CD4-positive, alpha-beta T cell (primary cell): ENCODE measurements around the gene GEMIN7. TPM values are rescaled to one million over a fixed set of nuclear protein-coding genes. Genes with fewer than 3 reads are reported as not detected.

Experiments
- ATAC-seq: fragments of 200-7000 bp; cut with Tn5 transposase; one replicate; pipeline ENCODE4 v1.10.0; 2022; ENCODE audit warnings: mild to moderate bottlenecking; ENCODE audit not compliant: poor library complexity
- CTCF ChIA-PET: fragments of 350-600 bp; sonication (Branson Sonifier 250); formaldehyde crosslinking; loops from one replicate; lab custom pipeline; 2021; ENCODE audit warnings: antibody characterized with exemption, inconsistent platforms; lab: Charles Lee
- POLR2A ChIA-PET: fragments of 350-600 bp; sonication (Branson Sonifier 250); formaldehyde crosslinking; loops from one replicate; lab custom pipeline; 2021; ENCODE audit warnings: antibody characterized with exemption, inconsistent platforms; lab: Charles Lee
- DNase-seq, 14 experiments: peaks; one replicate each; pipeline ENCODE4 v3.0.0-alpha.2; 2013 to 2020; ENCODE audit warnings: mixed read lengths in 2 of 14
- H3K27ac ChIP-seq, 2 donors: one replicate each; pipeline versions ENCODE4 v1.5.1 to v1.7.0; 2013; ENCODE audit warnings: low read length in 2 of 2, low read depth in 1 of 2, mild to moderate bottlenecking in 1 of 2
- H3K27me3 ChIP-seq, 2 experiments: 1 replicate in 1 of 2; 2 replicates in 1 of 2; pipeline versions ENCODE4 v1.6.1 to v1.7.0; 2013; ENCODE audit warnings: low read length in 2 of 2, control low read depth in 1 of 2, mild to moderate bottlenecking in 1 of 2, moderate library complexity in 1 of 2; ENCODE audit not compliant: insufficient read depth in 2 of 2, control insufficient read depth in 1 of 2
- H3K36me3 ChIP-seq: one replicate; pipeline ENCODE4 v1.6.1; 2013; ENCODE audit warnings: low read length, control low read depth; ENCODE audit not compliant: insufficient read depth
- H3K4me1 ChIP-seq: one replicate; pipeline ENCODE4 v1.6.1; 2013; ENCODE audit warnings: low read length, control low read depth; ENCODE audit not compliant: insufficient read depth
- H3K4me3 ChIP-seq: one replicate; pipeline ENCODE4 v1.5.1; 2013; ENCODE audit warnings: mild to moderate bottlenecking, low read length, moderate library complexity
- H3K9me3 ChIP-seq, 2 experiments: 1 replicate in 1 of 2; 2 replicates in 1 of 2; pipeline versions ENCODE4 v1.6.1 to v1.7.0; 2013; ENCODE audit warnings: low read length in 2 of 2, mild to moderate bottlenecking in 2 of 2, control low read depth in 1 of 2, moderate library complexity in 1 of 2; ENCODE audit not compliant: control insufficient read depth in 1 of 2, insufficient read depth in 1 of 2
- H3K27ac Mint-ChIP-seq: one replicate; pipeline ENCODE4 v1.8.0; 2020; ENCODE audit warnings: mixed read lengths
- H3K27me3 Mint-ChIP-seq: one replicate; pipeline ENCODE4 v1.8.0; 2021; ENCODE audit warnings: mixed read lengths
- H3K36me3 Mint-ChIP-seq: one replicate; pipeline ENCODE4 v1.8.0; 2021; ENCODE audit warnings: low read depth, mixed read lengths
- H3K4me1 Mint-ChIP-seq: one replicate; pipeline ENCODE4 v1.8.0; 2021; ENCODE audit warnings: low read depth, mixed read lengths
- H3K4me3 Mint-ChIP-seq: one replicate; pipeline ENCODE4 v1.8.0; 2020; ENCODE audit warnings: mild to moderate bottlenecking, mixed read lengths
- H3K9me3 Mint-ChIP-seq: one replicate; pipeline ENCODE4 v1.8.0; 2020; ENCODE audit warnings: mixed read lengths
- CTCF ChIP-seq: fragments of 200-600 bp; IDR thresholded peaks from one replicate; pipeline ENCODE4 v1.8.0; 2022; ENCODE audit warnings: antibody characterized with exemption, mild to moderate bottlenecking
- intact Hi-C, 2 experiments: fragments of 100-400 bp; cut with DNase I in 1 of 2; cut with micrococcal nuclease in 1 of 2; formaldehyde crosslinking; loops; one replicate each; pipeline versions ENCODE4 v1.15.1 to v1.9.0; 2023 to 2025; cut with DNase I, micrococcal nuclease
- polyA plus RNA-seq, 2 donors: library from polyadenylated mRNA; unstranded; fragments of 120-200 nt; gene quantifications; one replicate each; pipeline ENCODE4 v1.2.1, GENCODE V29; 2013
- total RNA-seq, 174 experiments: library from RNA in 2 of 174; stranded (reverse) in 2 of 174; gene quantifications; one replicate each; pipeline ENCODE4 v1.2.3 and lab custom pipeline; 2021 to 2026

Gene GEMIN7
- total RNA-seq (1 to 10 TPM; 4.0 to 4.8 TPM), total RNA-seq (lab: John Stamatoyannopoulos, UW) (2.6 to 29.2 (median 8.3) reads per million in 172 experiments)
- polyA plus RNA-seq (2013, experiment 1 of 2) = 22.3 TPM
- polyA plus RNA-seq (2013, experiment 2 of 2) = 22.0 TPM

GRCh38 chr19:45079063-45079910 is at the start of gene GEMIN7:
TSS of gene GEMIN7 (plus strand) at chr19:45079260. CDS start at chr19:45090115, 10,855 bp downstream.
- intact Hi-C loops = loop anchor here (1.0 to 2.0 kb wide), 3 partner anchors 14 to 100 kb away; partner anchors contain the start of genes CLASRP (in 1 of the 2) and PPP1R37 (in 1 of the 2)
- ATAC-seq (peak; percentile 72), DNase-seq (peak; percentile 61 to 89 (median 73))
- Mint-ChIP-seq H3K27ac (peak within 1 kb of the TSS; percentile 79), H3K9me3 (no peaks in the 10 kb centered on the region), H3K4me1 (peaks cover 45% of the 10 kb centered on the region), H3K4me3 (peak within 1 kb of the TSS; percentile 93), H3K27me3 (no peaks in the 10 kb centered on the region), H3K36me3 (peaks cover 17% of the 10 kb centered on the region)
- ChIA-PET POLR2A (interaction anchor here (0.7 to 4.0 kb wide), 5 partner anchors 13 to 180 kb away, joined by 3 to 49 read pairs (median 3); partner anchors contain the start of genes BLOC1S3, CLASRP, PPP1R37 and TRAPPC6A), CTCF (interaction anchor here (1.0 to 2.4 kb wide), 3 partner anchors 13 to 46 kb away, joined by 3 to 15 read pairs (median 5); partner anchors contain the start of gene PPP1R37)
- no peak for TF ChIP-seq CTCF
- Histone ChIP-seq H3K36me3 (peaks cover 9% of the 10 kb centered on the region), H3K27ac (peak within 1 kb of the TSS; percentile 41 to 75), H3K4me1 (peaks cover 62% of the 10 kb centered on the region), H3K27me3 (no peaks in the 10 kb centered on the region), H3K9me3 (no peaks in the 10 kb centered on the region), H3K4me3 (peak within 1 kb of the TSS; percentile 93)

GRCh38 chr19:45030825-45031224 is 48.2 kb upstream of the GEMIN7 start:
- Mint-ChIP-seq H3K27me3 (no peaks in the 10 kb centered on the region), H3K4me3 (no peak overlapping the region), H3K27ac (no peak overlapping the region), H3K36me3 (peaks cover 74% of the 10 kb centered on the region), H3K9me3 (no peaks in the 10 kb centered on the region), H3K4me1 (no peaks in the 10 kb centered on the region)
- Histone ChIP-seq H3K9me3 (no peaks in the 10 kb centered on the region), H3K4me3 (no peak overlapping the region), H3K27me3 (no peaks in the 10 kb centered on the region), H3K4me1 (no peaks in the 10 kb centered on the region), H3K36me3 (peaks cover 74% of the 10 kb centered on the region), H3K27ac (no peak overlapping the region)
- CTCF ChIA-PET = no interaction called here
- TF ChIP-seq CTCF = no peak
- POLR2A ChIA-PET = no interaction called here
- no peak for DNase-seq
- no peak for ATAC-seq
- intact Hi-C loops = no loop called here

GRCh38 chr19:45032421-45032820 is 46.6 kb upstream of the GEMIN7 start:
- H3K4me1 ChIP-seq = no peaks in the 10 kb centered on the region
- ChIA-PET CTCF (interaction anchor here (1.3 kb wide), 1 partner anchor 27 kb away, joined by 5 read pairs; no protein-coding TSS in a partner anchor), POLR2A (no interaction called here)
- H3K4me1 Mint-ChIP-seq = no peaks in the 10 kb centered on the region
- peaks cover 69% of the 10 kb centered on the region for H3K36me3 Mint-ChIP-seq
- intact Hi-C loops = no loop called here
- no peak overlapping the region for H3K27ac ChIP-seq
- no peaks in the 10 kb centered on the region for H3K9me3 Mint-ChIP-seq
- no peak overlapping the region for H3K4me3 ChIP-seq
- TF ChIP-seq CTCF = no peak
- H3K27me3 Mint-ChIP-seq = no peaks in the 10 kb centered on the region
- no peaks in the 10 kb centered on the region for H3K27me3 ChIP-seq
- H3K27ac Mint-ChIP-seq = no peak overlapping the region
- DNase-seq (no peak), ATAC-seq (no peak)
- H3K36me3 ChIP-seq = peaks cover 72% of the 10 kb centered on the region
- no peaks in the 10 kb centered on the region for H3K9me3 ChIP-seq
- no peak overlapping the region for H3K4me3 Mint-ChIP-seq
